Nephron progenitor cell (in vitro differentiated cells): ENCODE measurements around the gene MAP3K7CL.

Source experiments
- DNase-seq: peaks from one replicate; pipeline ENCODE4 v3.0.0; 2021
- H3K27ac Mint-ChIP-seq: 2 replicates; pipeline ENCODE4 v1.8.0; 2021; ENCODE audit warnings: mild to moderate bottlenecking, moderate library complexity, mixed read lengths
- H3K27me3 Mint-ChIP-seq: 2 replicates; pipeline ENCODE4 v1.8.0; 2021; ENCODE audit warnings: mild to moderate bottlenecking, low read depth, mixed read lengths; ENCODE audit not compliant: poor library complexity
- H3K36me3 Mint-ChIP-seq: 2 replicates; pipeline ENCODE4 v1.8.0; 2021; ENCODE audit warnings: low read depth, mixed read lengths
- H3K4me1 Mint-ChIP-seq: 2 replicates; pipeline ENCODE4 v1.8.0; 2021; ENCODE audit warnings: mixed read lengths
- H3K4me3 Mint-ChIP-seq: 2 replicates; pipeline ENCODE4 v1.8.0; 2021; ENCODE audit warnings: mild to moderate bottlenecking, moderate library complexity, mixed read lengths
- H3K9me3 Mint-ChIP-seq: 2 replicates; pipeline ENCODE4 v1.8.0; 2021; ENCODE audit warnings: mild to moderate bottlenecking, moderate library complexity, mixed read lengths
- TF ChIP-seq, protein P1 (sequence below): fragments of 200-600 bp; sonication (generic); IDR thresholded peaks from 2 replicates; pipeline ENCODE4 v1.5.0; 2021; ENCODE audit warnings: antibody characterized with exemption

The MAP3K7CL gene

GRCh38 chr21:29194342-29194741, 63.9 kb downstream of the MAP3K7CL start:
- Mint-ChIP-seq H3K36me3 (no peaks in the 10 kb centered on the region), H3K27me3 (peaks cover 4% of the 10 kb centered on the region), H3K4me1 (no peaks in the 10 kb centered on the region), H3K9me3 (peaks cover 11% of the 10 kb centered on the region), H3K4me3 (no peak overlapping the region), H3K27ac (no peak overlapping the region)
- TF ChIP-seq, protein P1, sequence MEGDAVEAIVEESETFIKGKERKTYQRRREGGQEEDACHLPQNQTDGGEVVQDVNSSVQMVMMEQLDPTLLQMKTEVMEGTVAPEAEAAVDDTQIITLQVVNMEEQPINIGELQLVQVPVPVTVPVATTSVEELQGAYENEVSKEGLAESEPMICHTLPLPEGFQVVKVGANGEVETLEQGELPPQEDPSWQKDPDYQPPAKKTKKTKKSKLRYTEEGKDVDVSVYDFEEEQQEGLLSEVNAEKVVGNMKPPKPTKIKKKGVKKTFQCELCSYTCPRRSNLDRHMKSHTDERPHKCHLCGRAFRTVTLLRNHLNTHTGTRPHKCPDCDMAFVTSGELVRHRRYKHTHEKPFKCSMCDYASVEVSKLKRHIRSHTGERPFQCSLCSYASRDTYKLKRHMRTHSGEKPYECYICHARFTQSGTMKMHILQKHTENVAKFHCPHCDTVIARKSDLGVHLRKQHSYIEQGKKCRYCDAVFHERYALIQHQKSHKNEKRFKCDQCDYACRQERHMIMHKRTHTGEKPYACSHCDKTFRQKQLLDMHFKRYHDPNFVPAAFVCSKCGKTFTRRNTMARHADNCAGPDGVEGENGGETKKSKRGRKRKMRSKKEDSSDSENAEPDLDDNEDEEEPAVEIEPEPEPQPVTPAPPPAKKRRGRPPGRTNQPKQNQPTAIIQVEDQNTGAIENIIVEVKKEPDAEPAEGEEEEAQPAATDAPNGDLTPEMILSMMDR = no peak
- no peak for DNase-seq

DNA sequence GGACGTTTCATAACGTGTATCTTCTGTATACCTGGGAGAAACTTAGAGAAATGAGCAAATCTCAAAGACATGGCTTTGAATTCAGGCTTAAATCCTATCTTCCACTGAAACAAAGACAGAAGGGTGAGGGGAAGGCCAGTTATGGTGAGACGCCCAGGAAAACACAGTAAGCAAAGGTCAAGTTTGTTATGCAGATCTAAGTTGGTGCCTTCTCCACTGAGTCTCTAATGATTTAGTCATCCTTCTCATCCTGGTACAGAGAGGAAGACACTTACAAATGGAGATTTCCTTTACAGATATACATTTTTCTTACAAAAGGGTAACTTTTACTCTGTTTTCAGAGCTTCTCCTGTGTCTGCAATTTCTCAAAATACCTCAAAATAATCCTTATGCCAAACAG, 64.4 kb downstream of the MAP3K7CL start:
- Mint-ChIP-seq H3K4me3 (no peak overlapping the region), H3K27ac (no peak overlapping the region), H3K27me3 (peaks cover 4% of the 10 kb centered on the region), H3K9me3 (peaks cover 11% of the 10 kb centered on the region), H3K4me1 (no peaks in the 10 kb centered on the region), H3K36me3 (no peaks in the 10 kb centered on the region)
- DNase-seq = no peak
- TF ChIP-seq, protein P1 = no peak

DNA sequence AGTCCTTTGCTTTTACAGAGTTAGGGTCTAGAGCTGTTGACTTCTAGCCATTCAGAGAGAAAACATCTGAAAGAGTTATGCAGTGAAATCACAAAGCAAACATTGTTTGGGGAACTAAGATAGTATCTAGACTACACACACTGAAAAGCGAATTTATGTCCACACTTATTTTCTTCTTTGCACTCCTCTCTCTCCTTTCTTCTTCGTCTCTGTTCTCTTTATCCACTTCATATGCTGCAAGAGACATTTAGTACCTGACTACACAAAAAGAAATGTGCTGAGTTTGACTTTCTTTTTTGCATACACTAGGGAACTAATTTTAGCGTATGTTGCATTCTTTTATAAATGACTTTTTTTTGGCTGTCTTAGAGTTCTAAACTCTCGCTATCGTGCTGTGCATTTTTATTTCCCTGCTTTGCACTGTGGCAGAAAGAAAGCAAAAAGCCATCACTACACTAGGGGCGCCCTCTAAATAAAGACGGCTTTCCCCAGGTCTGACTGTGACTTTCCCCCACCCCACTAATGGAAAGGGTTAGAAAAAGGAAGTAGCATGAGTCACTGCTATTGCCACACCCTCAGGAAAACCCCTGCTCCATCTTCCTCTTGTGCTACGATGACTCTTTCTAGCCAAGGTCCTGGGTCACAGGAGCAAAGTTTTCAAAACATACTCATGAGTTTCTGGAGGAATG, 65.7 kb downstream of the MAP3K7CL start:
- Mint-ChIP-seq H3K36me3 (no peaks in the 10 kb centered on the region), H3K27ac (no peak overlapping the region), H3K27me3 (peaks cover 3% of the 10 kb centered on the region), H3K4me3 (no peak overlapping the region), H3K9me3 (peaks cover 20% of the 10 kb centered on the region), H3K4me1 (no peaks in the 10 kb centered on the region)
- DNase-seq = no peak
- TF ChIP-seq, protein P1 = no peak

DNA sequence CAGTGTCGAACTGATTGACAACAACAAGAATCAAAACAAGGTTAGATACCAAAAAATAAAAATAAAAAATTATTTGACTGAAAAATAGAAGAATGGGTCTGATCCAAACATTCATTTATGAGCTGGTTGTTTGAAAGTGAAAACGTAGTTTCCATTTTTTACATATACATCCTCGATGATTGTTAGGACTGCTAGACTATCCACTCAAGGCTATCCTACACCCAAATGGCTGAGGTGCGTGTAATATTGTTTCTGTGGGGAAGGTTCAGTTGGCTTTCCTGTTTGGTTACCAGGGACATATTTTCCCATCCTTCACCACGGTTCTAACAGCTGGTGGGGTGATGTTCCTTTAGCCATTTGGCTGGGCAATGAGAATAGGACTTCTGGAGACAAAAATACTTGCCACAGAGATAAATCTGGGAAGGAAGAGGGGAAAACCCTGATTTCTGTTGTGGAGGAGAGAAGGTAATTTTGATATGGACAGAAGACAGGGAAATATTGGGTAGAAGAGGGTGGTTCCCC, 66.3 kb downstream of the MAP3K7CL start:
- DNase-seq = no peak
- Mint-ChIP-seq H3K9me3 (peaks cover 26% of the 10 kb centered on the region), H3K4me3 (no peak overlapping the region), H3K36me3 (no peaks in the 10 kb centered on the region), H3K27ac (no peak overlapping the region), H3K4me1 (no peaks in the 10 kb centered on the region), H3K27me3 (peaks cover 3% of the 10 kb centered on the region)
- TF ChIP-seq, protein P1 = no peak

- TF ChIP-seq, protein P1 = no peak
Observed at GRCh38 chr21:29201186-29201585, 70.7 kb downstream of the MAP3K7CL start.

DNA sequence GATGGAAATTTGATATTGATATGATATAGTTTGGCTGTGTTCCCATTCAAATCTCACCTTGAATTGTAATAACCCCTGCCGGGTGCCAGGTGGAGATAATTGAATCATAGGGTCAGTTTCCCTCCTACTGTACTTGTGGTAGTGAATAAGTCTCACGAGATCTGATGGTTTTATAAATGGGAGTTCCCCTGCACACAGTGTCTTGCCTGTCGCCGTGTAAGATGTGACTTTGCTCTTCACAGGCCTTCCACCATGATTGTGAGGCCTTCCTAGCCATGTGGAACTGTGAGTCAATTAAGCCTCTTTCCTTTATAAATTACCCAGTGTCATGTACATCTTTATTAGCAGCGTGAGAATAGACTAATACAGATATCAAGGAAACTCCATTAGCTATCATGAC, 74.6 kb downstream of the MAP3K7CL start:
- Mint-ChIP-seq H3K27ac (no peak overlapping the region), H3K4me1 (no peaks in the 10 kb centered on the region), H3K27me3 (peaks cover 3% of the 10 kb centered on the region), H3K4me3 (no peak overlapping the region), H3K36me3 (no peaks in the 10 kb centered on the region), H3K9me3 (peaks cover 21% of the 10 kb centered on the region)
- no peak for DNase-seq
- TF ChIP-seq, protein P1 = no peak

More at GRCh38 chr21:29201186-29201585, 70.7 kb downstream of the MAP3K7CL start:
- Mint-ChIP-seq H3K9me3 (peaks cover 33% of the 10 kb centered on the region), H3K36me3 (no peaks in the 10 kb centered on the region), H3K4me1 (no peaks in the 10 kb centered on the region), H3K27ac (no peak overlapping the region), H3K27me3 (peaks cover 3% of the 10 kb centered on the region), H3K4me3 (no peak overlapping the region)
- DNase-seq = no peak
